SW 1271 (cell line): ENCODE measurements around the gene ETFBKMT.
"Not testable (repeated sequence)": the region's sequence is repeated elsewhere in the genome, so short reads cannot be mapped to it uniquely, and the experiment has no call there.

Source experiments
- DNase-seq, 2 experiments: peaks; one replicate each; lab custom pipeline; 2025; lab: John Stamatoyannopoulos, UW

Gene ETFBKMT

DNA sequence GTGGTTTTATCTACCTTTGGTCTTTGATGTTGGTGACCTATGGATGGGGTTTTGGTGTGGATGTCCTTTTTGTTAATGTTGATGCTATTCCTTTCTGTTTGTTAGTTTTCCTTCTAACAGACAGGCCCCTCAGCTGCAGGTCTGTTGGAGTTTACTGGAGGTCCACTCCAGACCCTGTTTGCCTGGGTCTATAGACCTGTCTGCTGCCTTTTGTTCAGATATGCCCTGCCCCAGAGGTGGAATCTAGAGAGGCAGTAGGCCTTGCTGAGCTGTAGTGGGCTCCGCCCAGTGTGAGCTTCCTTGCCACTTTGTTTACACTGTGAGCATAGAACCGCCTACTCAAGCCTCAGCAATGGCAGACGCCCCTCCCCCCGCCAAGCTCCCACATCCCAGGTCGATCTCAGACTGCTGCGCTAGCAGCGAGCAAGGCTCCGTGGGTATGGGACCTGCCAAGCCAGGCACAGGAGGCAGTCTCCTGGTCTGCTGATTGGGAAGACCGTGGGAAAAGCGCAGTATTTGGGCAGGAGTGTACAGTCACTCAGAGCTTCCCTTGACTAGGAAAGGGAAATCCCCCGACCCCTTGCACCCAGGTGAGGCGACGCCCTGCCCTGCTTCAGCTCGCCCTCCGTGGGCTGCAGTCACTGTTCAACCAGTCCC lies 59.2 kb downstream of the ETFBKMT start:
- DNase-seq = not testable (repeated sequence)

DNA sequence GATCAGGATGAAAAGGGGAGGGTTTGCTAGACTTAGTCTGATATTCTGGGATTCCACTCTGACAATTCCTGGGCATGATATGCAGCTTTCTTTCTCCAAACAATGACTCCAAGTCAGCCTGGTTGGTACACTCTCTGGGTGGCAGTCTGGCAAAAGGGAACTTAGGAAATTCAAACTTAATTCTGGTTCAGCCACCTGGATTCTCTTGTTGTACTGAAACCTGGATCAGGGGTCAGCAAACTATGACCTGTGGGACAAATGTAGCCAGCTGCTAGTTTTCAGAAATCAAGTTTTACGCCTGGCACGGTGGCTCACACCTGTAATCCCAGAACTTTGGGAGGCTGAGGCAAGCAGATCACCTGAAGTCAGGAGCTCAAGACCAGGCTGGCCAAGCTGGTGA lies 63.1 kb downstream of the ETFBKMT start:
- DNase-seq = no peak
